ENCODE measurements around the gene TPRN. TPM values are rescaled to one million over a fixed set of nuclear protein-coding genes. Genes with fewer than 3 reads are reported as not detected.

The TPRN gene
- total RNA-seq, 1 donor: 6.9 TPM

GRCh38 chr9:137237759-137238726, 37.5 kb upstream of the TPRN start:
- no peak overlapping the region for H3K4me3 ChIP-seq (ENCODE audit: low read depth, low read length)
- DNase-seq (ENCODE audit: low read depth): no peak
- TF ChIP-seq CTCF (IDR thresholded peaks at IDR 0.05; ENCODE audit: insufficient read depth, low read depth, low read length): no peak

- DNase-seq (ENCODE audit: low read depth): no peak
- no peak overlapping the region for H3K4me3 ChIP-seq (ENCODE audit: low read depth, low read length)
- no peak for TF ChIP-seq CTCF (IDR thresholded peaks at IDR 0.05; ENCODE audit: insufficient read depth, low read depth, low read length)
These were observed 36.4 kb upstream of the TPRN start for GRCh38 chr9:137236936-137237421.

- peak; percentile 72 for DNase-seq (ENCODE audit: low read depth)
- no peak overlapping the region for H3K4me3 ChIP-seq (ENCODE audit: low read depth, low read length)
- peak; percentile 98 for TF ChIP-seq CTCF (IDR thresholded peaks at IDR 0.05; ENCODE audit: insufficient read depth, low read depth, low read length)
These were observed 35.8 kb upstream of the TPRN start for GRCh38 chr9:137236238-137236935.

GRCh38 chr9:137235424-137236237, 35.1 kb upstream of the TPRN start:
- no peak overlapping the region for H3K4me3 ChIP-seq (ENCODE audit: low read depth, low read length)
- no peak for DNase-seq (ENCODE audit: low read depth)
- TF ChIP-seq CTCF (IDR thresholded peaks at IDR 0.05; ENCODE audit: insufficient read depth, low read depth, low read length): no peak

- DNase-seq (ENCODE audit: low read depth): no peak
These were observed 34.4 kb upstream of the TPRN start for GRCh38 chr9:137234758-137235423.

More at GRCh38 chr9:137234758-137235423, 34.4 kb upstream of the TPRN start:
- no peak for TF ChIP-seq CTCF (IDR thresholded peaks at IDR 0.05; ENCODE audit: insufficient read depth, low read depth, low read length)
- no peak overlapping the region for H3K4me3 ChIP-seq (ENCODE audit: low read depth, low read length)

Data from fibroblast of villous mesenchyme (primary cell).